OCI-LY3 (cell line): Measurements from ENCODE around the gene FMN1.

Source experiments
- EZH2phosphoT487 ChIP-seq: fragments of 200-600 bp; shearing (Covaris generic); IDR thresholded peaks from 2 replicates; pipeline ENCODE4 v1.6.1; 2018; ENCODE audit warnings: antibody characterized with exemption, mixed run types, low read depth
- TF ChIP-seq, protein P1 (sequence below): fragments of 200-600, 300-600 bp; sonication (generic); IDR thresholded peaks from 2 replicates; pipeline ENCODE4 v1.5.1; 2014; ENCODE audit warnings: antibody characterized with exemption, low read length, low read depth

DNA sequence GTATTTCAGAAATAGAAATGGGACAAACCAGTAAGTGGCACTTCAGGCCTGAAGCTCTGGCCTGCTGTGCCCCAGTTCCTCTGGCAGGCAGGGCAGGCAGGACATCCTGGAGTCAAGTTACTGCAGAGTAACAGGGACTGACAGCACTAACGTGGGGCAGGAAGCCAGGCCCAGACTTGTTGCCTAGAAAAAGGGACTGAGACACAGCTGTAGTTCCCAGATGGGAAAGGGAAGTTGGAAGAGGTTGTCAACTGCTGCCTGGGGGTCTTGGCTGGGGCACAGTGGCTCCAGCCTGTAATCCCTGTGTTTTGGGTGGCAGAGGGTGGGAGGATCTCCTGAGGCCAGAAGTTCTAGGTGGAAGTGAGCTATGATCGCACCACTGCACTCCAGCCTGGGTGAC, 171.9 kb downstream of the FMN1 start:
- TF ChIP-seq, protein P1, sequence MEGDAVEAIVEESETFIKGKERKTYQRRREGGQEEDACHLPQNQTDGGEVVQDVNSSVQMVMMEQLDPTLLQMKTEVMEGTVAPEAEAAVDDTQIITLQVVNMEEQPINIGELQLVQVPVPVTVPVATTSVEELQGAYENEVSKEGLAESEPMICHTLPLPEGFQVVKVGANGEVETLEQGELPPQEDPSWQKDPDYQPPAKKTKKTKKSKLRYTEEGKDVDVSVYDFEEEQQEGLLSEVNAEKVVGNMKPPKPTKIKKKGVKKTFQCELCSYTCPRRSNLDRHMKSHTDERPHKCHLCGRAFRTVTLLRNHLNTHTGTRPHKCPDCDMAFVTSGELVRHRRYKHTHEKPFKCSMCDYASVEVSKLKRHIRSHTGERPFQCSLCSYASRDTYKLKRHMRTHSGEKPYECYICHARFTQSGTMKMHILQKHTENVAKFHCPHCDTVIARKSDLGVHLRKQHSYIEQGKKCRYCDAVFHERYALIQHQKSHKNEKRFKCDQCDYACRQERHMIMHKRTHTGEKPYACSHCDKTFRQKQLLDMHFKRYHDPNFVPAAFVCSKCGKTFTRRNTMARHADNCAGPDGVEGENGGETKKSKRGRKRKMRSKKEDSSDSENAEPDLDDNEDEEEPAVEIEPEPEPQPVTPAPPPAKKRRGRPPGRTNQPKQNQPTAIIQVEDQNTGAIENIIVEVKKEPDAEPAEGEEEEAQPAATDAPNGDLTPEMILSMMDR = no peak
- TF ChIP-seq EZH2phosphoT487 = no peak
